Measurements from ENCODE around the gene KCNB1. TPM values are rescaled to one million over a fixed set of nuclear protein-coding genes. Genes with fewer than 3 reads are reported as not detected.

KCNB1 gene
- total and polyA plus RNA-seq, 2 of the 4 experiments (the other 2 are of a cell fraction) = 0.05 TPM; not detected in 1

- CTCF ChIA-PET = no interaction called here
These were observed 34.7 kb upstream of the KCNB1 start for GRCh38 chr20:49516916-49517804.

More at GRCh38 chr20:49516916-49517804, 34.7 kb upstream of the KCNB1 start:
- Histone ChIP-seq H2BK5ac (ENCODE audit: low read depth, low read length, poor library complexity, severe bottlenecking) (no peak overlapping the region), H3K4ac (ENCODE audit: low read depth, low read length) (no peak overlapping the region), H2BK15ac (ENCODE audit: low read depth, low read length) (no peak overlapping the region), H4K91ac (ENCODE audit: insufficient read depth, low read depth, low read length) (no peak overlapping the region), H4K5ac (ENCODE audit: low read depth, low read length) (no peak overlapping the region), H2AFZ (replicated peaks; ENCODE audit: low read length, poor library complexity) (peak overlapping the region; percentile 17), H3K4me3 (ENCODE audit: insufficient read depth, low read depth, low read length) (no peak overlapping the region), H3K36me3 (ENCODE audit: control insufficient read depth, insufficient read depth, low read length) (no peaks in the 10 kb centered on the region), H3K27ac (ENCODE audit: insufficient read depth, low read length) (no peak overlapping the region), H3K9me3 (ENCODE audit: control insufficient read depth, insufficient read depth, low read length) (no peaks in the 10 kb centered on the region), H3K18ac (ENCODE audit: low read depth, low read length) (no peak overlapping the region), H3K27me3 (ENCODE audit: control insufficient read depth, insufficient read depth, low read length) (peaks cover 14% of the 10 kb centered on the region), H3K4me2 (ENCODE audit: low read depth, low read length) (no peak overlapping the region), H3K9ac (ENCODE audit: low read depth, low read length) (no peak overlapping the region), H2BK20ac (ENCODE audit: low read depth, low read length) (no peak overlapping the region), H2AK9ac (replicated peaks; ENCODE audit: low read depth, low read length, poor library complexity) (no peak overlapping the region), H3K14ac (replicated peaks; ENCODE audit: low read depth, low read length) (no peak overlapping the region), H3K23ac (ENCODE audit: low read depth, low read length) (no peak overlapping the region), H3K4me1 (ENCODE audit: control insufficient read depth, insufficient read depth, low read length) (no peaks in the 10 kb centered on the region), H4K20me1 (ENCODE audit: insufficient read depth, low read length) (no peaks in the 10 kb centered on the region), H2AK5ac (ENCODE audit: low read depth, low read length) (no peak overlapping the region), H3K56ac (ENCODE audit: extremely low read depth, insufficient read depth, low read length) (no peak overlapping the region), H4K8ac (ENCODE audit: low read depth in 2 of 2, low read length in 2 of 2) (no peak overlapping the region), H3K79me1 (ENCODE audit: low read depth in 1 of 2, low read length in 2 of 2) (no peaks in the 10 kb centered on the region), H2BK120ac (ENCODE audit: low read depth, low read length) (no peak overlapping the region), H3K9me1 (ENCODE audit: insufficient read depth, low read length) (no peaks in the 10 kb centered on the region)
- intact Hi-C loops (cut with micrococcal nuclease) = no loop called here
- TF ChIP-seq BHLHE40 (IDR thresholded peaks at IDR 0.05; ENCODE audit: low read depth, low read length) (no peak), NFE2L2 (IDR thresholded peaks at IDR 0.05; ENCODE audit: low read depth, low read length) (no peak), RCOR1 (IDR thresholded peaks at IDR 0.05; ENCODE audit: insufficient replicate concordance, low read length) (no peak), MAFK (IDR thresholded peaks at IDR 0.05; ENCODE audit: low read depth, low read length) (no peak), SMC3 (IDR thresholded peaks at IDR 0.05; ENCODE audit: low read depth, low read length) (no peak), FOS (IDR thresholded peaks at IDR 0.05; ENCODE audit: low read depth, low read length) (no peak)
- TF ChIP-seq, protein P1, sequence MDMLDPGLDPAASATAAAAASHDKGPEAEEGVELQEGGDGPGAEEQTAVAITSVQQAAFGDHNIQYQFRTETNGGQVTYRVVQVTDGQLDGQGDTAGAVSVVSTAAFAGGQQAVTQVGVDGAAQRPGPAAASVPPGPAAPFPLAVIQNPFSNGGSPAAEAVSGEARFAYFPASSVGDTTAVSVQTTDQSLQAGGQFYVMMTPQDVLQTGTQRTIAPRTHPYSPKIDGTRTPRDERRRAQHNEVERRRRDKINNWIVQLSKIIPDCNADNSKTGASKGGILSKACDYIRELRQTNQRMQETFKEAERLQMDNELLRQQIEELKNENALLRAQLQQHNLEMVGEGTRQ (IDR thresholded peaks at IDR 0.05; ENCODE audit: low read depth, low read length) = no peak
- TF ChIP-seq, protein P2, sequence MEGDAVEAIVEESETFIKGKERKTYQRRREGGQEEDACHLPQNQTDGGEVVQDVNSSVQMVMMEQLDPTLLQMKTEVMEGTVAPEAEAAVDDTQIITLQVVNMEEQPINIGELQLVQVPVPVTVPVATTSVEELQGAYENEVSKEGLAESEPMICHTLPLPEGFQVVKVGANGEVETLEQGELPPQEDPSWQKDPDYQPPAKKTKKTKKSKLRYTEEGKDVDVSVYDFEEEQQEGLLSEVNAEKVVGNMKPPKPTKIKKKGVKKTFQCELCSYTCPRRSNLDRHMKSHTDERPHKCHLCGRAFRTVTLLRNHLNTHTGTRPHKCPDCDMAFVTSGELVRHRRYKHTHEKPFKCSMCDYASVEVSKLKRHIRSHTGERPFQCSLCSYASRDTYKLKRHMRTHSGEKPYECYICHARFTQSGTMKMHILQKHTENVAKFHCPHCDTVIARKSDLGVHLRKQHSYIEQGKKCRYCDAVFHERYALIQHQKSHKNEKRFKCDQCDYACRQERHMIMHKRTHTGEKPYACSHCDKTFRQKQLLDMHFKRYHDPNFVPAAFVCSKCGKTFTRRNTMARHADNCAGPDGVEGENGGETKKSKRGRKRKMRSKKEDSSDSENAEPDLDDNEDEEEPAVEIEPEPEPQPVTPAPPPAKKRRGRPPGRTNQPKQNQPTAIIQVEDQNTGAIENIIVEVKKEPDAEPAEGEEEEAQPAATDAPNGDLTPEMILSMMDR (conservative IDR thresholded peaks at IDR 0.05; ENCODE audit: low read depth, low read length) = no peak
- TF ChIP-seq, protein P3, sequence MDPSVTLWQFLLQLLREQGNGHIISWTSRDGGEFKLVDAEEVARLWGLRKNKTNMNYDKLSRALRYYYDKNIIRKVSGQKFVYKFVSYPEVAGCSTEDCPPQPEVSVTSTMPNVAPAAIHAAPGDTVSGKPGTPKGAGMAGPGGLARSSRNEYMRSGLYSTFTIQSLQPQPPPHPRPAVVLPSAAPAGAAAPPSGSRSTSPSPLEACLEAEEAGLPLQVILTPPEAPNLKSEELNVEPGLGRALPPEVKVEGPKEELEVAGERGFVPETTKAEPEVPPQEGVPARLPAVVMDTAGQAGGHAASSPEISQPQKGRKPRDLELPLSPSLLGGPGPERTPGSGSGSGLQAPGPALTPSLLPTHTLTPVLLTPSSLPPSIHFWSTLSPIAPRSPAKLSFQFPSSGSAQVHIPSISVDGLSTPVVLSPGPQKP (IDR thresholded peaks at IDR 0.05; ENCODE audit: borderline replicate concordance, low read depth, low read length) = no peak
- no TSS peak for BruUV-seq (replicated peaks)
- ATAC-seq (ENCODE audit: low read depth) (no peak), DNase-seq (no peak)
- in situ Hi-C loops (cut with MboI; ENCODE audit: low sequenced_read_pairs) = no loop called here
- WGBS, 2 experiments (ENCODE audit: extremely low coverage in 2 of 2, insufficient read length in 1 of 2) = 71% methylated on average over 4 of the region's 17 CpGs; no CpG with 5 or more reads in 1 of the 2 experiments
- dilution Hi-C loops (cut with HindIII; ENCODE audit: low sequenced_read_pairs, unreplicated experiment) = no loop called here
- POLR2A ChIA-PET (ENCODE audit: unreplicated experiment) = no interaction called here

All from IMR-90 (cell line).